ENCODE measurements around the gene SSBP3.
"Not testable (repeated sequence)": the region's sequence is repeated elsewhere in the genome, so short reads cannot be mapped to it uniquely, and the experiment has no call there.

SSBP3 gene
- 18.4 to 41.1 reads per million in 2 experiments for total RNA-seq

DNA sequence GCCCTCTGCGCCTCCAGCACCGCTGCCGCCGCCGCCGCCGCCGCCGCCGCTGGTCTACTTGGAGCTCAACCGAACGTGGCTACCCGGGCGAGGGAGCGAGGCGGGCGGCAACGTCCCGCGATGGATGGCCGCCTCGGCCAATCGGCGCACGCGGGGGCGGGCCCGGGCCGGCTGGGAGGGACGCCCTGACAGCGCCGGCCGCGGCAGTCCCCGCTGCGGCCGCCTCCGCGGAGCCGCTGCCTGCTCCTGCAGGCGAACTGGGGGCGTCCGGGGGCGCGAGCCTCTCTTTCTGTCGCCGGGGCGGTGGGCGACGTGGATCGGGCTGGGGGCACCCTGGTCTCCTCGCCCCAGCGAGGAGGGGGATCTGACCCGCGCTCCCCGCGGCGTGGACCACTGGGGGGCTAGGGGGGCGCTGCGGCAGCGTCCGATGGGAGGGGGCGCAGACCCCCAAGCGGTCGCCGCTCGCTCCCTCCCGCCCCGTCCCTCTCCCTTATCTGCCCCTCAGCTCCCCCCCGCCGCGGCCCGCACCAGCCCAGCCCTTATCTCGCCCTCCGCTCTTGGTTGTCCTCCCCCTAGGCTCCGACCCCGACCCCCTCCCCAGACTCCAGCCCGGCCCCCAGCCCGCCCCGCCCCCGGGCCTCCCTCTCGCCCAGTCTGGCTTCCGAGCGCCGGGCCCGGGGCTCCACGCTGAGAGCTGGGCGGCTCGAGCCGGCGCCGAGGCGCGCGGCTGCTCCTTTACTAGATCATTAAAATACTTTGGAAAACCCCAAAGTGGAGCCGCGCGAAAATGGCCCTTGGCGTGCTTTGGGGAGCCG is at the start of gene SSBP3:
SSBP3 (minus strand) TSS at position 56 of the 815 bp plus-strand sequence.
- DNase-seq (ENCODE audit: low read depth), result peak; percentile 86

DNA sequence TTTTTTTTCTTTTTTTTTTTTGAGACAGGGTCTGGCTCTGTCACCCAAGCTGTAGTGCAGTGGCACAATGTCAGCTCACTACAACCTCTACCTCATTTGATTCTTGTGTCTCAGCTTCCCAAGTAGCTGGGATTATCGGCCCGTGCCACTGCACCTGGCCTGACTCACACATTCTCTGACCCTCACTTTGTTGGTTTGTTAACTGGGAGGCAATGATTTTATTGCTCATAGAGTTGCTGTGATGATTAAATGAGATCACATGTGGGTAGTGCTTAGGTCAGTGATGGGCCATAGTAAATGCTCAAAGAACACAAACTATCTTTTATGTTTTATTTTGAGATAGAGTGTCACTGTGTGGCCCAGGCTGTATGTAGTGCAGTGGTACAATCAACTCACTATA is 47.3 kb upstream of the SSBP3 start:
- no peak for DNase-seq (ENCODE audit: low read depth)

DNA sequence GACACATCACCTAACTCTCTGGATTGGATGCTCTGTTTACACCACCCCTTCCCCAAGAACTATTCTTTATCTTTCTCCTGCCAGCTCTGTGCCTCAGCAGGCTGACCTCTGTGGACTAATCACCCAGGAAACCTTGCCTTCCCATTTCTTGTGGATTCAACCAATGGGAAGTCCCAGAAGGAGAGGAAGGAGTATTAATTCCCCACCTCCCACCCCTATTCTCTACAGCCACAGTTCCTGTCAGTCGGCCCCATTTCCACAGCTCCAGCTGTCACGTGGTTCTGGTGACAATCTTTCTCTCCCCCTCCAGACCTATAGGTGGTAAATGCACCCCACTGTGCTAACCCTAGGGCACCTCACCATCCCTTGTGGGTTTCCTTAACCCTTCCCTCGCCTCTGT is 46.8 kb upstream of the SSBP3 start:
- DNase-seq (ENCODE audit: low read depth), result no peak

DNA sequence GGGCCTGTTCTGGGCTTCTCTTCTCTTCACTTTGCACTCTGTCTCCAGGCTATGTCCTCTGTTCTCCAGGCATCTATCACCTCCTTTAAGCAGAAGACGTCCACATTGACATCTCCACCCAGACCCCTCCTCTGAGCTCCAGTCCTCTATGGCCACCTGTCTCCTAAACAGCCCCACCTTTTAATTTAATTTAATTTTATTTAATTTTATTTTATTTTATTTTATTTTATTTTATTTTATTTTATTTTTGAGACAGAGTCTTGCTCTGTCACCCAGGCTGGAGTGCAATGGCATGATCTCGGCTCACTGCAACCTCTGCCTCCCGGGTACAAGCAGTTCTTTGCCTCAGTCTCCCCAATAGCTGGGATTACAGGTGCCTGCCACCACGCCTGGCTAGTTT is 43.2 kb upstream of the SSBP3 start:
- DNase-seq (ENCODE audit: low read depth), result not testable (repeated sequence)

DNA sequence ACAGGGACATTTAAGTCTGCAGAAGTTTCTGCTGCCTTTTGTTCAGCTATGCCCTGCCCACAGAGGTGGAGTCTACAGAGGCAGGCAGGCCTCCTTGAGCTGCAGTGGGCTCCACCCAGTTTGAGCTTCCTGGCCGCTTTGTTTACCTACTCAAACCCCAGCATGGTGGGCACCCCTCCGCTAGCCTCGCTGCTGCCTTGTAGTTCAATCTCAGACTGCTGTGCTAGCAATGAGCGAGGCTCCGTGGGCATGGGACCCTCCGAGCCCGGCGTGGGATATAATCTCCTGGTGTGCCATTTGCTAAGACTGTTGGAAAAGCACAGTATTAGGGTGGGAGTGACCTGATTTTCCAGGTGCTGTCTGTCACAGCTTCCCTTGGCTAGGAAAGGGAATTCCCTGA is 42.6 kb upstream of the SSBP3 start:
- DNase-seq (ENCODE audit: low read depth), result not testable (repeated sequence)

DNA sequence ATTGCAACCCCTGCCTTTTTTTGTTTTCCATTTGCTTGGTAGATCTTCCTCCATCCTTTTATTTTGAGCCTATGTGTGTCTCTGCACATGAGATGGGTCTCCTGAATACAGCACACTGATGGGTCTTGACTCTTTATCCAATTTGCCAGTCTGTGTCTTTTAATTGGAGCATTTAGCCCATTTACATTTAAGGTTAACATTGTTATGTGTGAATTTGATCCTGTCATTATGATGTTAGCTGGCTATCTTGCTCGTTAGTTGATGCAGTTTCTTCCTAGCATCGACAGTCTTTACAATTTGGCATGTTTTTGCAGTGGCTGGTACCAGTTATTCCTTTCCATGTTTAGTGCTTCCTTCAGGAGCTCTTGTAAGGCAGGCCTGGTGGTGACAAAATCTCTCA is 40.9 kb upstream of the SSBP3 start:
- DNase-seq (ENCODE audit: low read depth), result not testable (repeated sequence)

DNA sequence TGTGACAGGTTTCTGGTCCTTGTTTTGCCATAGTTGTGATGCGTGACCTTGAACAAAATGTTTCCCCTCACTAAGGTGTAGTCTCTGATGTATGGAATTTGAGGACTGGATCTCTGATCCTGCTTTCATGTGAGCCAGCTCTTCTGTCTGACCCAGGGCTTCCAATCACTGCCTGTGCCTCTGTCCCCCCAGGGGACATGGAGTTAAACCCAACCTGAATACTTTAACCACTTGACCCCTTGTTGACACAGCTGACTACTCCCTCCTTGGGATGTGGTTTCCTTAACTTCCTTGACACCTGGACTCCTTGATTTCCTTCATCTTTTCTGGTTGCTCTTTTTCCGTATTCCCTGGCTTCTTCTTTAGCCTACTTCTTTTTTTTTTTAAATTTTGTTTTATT is 36.0 kb upstream of the SSBP3 start:
- DNase-seq (ENCODE audit: low read depth), result no peak

DNA sequence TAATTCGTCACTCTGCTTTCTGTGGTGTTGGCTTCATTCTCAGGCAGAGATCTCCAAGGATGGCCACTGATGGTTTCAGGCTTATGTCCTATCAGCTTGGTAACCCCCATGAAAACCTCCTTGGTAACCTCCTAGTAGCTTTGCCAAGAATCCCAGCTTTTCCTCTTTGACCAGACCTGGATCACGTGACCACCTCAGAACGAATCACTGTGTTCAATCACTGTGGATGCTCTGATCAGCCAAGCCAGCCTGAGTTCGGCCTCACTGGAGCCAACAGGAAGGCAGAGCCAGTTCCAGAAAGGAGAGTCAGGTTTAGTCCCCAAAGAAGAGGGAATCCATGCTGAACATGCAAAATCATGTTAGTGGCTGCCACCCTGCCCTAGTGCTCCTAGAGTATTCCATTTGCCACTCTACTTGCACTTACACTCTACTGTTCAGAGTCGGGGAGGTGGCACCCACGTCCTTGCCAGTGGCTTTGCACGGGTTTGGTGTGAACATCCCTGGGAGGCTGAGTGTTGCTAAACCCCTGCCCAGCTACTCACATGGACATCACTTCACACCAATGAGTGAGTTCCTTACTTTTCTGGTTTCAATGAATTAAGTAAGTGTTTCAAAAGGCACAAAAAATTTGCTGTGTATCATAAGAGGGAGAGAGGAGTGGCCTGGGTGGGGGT is 33.5 kb upstream of the SSBP3 start:
- no peak for DNase-seq (ENCODE audit: low read depth)

DNA sequence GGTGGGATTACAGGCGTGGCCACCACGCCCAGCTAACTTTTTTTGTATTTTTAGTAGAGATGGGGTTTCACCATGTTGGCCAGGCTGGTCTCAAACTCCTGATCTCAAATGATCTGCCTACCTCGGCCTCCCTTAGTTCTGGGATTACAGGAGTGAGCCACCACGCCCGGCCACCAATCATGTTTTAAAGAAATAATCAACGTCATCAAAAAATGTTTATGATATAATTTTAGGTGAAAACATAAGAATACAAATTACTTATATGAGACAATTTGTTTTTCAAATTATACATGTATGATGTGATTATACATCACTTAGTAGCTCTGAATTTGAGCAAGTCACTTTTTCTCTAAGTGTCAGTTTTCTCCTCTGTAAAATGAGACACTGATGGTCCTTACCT is 31.6 kb upstream of the SSBP3 start:
- no peak for DNase-seq (ENCODE audit: low read depth)

DNA sequence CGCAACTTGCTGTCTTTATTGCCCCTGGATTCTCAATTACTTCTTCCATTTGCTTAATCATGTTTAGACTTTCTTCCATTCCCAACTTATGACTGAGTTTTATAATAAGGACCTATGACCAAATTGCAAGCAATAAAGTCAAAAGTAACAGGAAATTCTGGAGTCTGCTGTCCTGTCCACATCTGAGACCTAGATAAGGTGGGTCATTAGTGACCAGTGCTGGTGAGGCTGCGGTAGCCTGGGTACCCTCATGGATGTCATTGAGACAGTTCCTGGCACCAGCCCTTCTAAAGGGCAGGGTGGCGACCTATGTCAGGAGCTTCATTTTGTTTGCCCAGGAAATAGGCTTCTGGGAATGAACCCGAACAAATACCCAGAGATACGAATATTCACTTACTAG is 30.6 kb upstream of the SSBP3 start:
- no peak for DNase-seq (ENCODE audit: low read depth)

DNA sequence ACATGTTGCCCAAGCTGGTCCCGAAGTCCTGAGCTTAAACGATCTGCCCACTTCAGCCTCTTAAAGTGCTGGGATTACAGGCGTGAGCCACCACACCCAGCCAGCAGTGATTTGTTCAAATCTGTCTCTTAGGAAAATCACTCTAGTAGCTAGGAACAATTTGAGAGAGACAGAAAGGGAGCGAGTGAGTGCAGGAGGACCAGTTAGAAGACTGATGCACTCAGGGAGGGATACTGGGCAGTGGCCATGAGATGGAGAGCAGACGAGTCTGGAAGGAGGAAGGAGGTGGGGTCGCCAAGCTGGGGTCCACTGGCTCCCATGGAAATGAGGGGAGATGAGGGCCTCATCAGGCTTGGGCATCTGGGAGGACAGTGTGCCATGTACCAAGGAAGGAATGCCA is 23.6 kb upstream of the SSBP3 start:
- DNase-seq (ENCODE audit: low read depth), result no peak

DNA sequence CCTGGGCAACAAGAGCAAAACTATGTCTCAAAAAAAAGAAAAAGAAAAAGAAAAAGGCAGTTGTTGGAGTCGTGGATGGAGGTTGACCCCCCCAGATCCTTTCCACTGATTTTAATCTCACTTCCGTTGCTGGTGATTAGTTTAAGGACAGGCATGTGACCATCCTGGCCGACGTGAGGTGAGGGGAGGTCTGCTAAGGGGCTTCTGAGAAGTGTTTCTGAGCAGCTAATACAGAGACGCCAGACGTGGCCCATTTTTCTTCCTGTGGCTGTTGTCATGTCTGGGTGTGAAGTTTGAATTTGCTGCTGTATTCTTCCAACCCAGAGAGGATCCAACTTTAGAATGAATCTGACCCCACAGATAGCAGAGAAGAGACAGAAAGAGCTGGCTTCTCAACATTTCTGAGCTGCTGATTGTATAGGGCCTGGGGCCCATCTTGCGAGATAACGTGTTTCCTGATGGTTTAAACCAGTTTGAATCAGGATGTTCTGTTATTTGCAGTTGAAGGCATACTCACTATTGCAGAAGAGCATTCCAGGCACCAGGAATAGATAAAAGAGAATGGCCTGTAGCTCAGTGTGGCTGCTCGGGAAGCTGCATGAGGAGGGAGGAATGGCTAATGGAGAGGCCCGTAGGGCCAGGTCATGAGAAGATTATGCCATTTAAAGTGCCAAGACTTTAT is 22.8 kb upstream of the SSBP3 start:
- no peak for DNase-seq (ENCODE audit: low read depth)

DNA sequence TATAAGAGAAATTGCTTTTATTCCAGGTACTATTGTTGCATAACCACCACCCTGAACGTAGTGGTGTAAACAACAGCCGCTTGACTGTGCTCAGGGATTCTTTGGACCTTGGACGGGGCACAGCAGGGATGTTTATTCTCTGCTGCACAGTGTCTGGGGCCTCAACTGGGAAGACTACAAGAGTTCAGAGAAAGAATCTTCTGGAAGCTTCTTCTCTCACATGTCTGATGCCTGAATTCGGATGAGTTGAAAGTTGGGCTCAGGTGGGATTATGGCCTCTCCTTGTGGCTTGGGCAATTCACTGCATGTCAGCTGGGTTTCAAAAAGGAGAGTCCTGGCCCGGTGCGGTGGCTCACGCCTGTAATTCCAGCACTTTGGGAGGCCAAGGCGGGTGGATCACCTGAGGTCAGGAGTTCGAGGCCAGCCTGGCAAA is 19.0 kb upstream of the SSBP3 start:
- DNase-seq (ENCODE audit: low read depth), result no peak

DNA sequence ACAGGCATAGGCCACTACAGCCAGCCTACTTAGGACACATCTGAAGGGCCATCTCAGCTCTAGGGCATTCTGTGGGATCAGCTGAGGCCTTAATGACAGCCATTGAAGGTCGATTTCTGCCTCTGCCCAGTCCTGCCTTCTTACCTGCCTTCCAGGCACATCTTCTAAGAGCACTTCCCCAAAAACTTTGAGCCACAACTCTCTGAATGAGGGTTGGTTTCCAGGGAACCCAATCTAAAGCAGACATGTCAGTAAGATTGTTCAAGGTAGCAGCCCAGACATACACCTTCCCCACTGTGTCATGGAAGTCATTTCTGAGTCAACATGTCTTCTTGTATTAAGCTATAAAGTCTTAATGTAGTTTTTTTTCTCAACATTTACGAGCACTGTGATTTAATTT is 18.2 kb upstream of the SSBP3 start:
- no peak for DNase-seq (ENCODE audit: low read depth)

DNA sequence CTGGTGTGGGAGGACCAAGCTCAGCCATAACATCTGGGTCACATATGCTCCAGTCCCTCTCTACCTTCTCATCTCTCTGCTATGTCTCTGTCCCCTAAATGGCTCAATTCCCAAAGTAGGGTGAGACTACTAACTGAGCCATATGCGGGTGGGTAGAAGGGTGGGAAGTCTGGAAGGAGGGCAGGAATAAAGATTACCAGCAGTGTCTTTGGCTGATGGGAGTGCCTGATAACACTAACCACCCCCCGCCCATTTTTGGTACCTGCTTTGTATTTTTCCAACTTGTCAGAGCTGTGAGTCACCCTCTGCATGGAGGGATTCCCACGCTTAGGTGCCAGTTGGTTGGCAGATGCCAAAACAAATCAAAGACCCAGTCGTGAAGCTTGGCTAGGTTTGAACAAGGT is 14.9 kb upstream of the SSBP3 start:
- no peak for DNase-seq (ENCODE audit: low read depth)

DNA sequence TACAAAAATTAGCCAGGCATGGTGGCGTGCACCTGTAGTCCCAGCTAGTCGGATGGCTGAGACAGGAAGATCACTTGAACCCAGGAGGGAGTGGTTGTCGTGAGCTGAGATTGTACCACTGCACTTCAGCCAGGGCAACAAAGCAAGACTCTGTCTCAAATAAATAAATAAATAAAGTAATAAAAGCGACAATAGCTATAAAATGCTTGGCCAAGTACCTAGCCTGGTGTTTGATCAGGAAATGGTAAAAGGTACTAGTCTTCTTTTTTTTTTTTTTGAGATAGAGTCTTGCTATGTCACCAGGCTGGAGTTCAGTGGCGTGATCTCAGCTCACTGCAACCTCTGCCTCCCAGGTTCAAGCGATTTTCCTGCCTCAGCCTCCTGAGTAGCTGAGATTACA is 12.4 kb upstream of the SSBP3 start:
- not testable (repeated sequence) for DNase-seq (ENCODE audit: low read depth)

DNA sequence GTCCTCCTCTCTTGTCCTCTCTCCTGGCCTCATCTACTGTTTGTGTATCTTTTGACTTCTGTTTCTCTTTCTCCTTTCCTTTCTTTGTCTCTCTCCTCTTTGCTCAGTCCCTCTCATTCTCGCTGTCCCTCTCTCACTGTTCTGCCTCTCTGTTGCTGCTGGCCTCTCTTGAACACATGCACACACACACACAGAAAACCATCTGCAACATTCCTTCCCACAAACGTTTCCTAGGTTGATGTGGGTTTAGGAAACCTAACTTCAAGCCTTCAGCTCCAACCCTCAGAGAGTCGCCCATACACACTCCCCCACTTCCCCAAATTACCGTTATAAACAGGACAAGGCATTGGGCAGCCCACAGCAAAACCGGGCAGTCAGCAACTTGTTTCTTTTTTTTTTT is 10.9 kb upstream of the SSBP3 start:
- DNase-seq (ENCODE audit: low read depth), result no peak

DNA sequence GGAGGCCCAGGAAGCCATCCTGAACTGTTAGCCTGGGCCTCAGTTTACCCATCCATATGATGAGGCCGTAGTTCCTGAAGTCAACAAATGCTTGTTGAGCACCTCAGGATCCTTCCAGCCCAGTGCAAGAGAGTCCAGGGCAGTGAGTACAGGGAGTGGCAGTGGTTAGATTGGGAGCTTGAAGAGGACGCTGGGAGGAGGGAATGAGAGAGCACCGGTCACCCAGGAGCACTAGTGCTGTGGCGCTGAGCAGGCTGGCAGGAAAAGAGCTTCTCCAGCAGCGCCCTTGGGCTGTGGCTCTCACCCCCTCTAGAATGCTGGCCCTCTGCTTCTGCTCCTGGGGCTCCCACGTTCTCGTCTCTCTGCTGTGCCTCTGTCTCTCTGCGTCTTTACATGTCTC is 10.2 kb upstream of the SSBP3 start:
- no peak for DNase-seq (ENCODE audit: low read depth)

DNA sequence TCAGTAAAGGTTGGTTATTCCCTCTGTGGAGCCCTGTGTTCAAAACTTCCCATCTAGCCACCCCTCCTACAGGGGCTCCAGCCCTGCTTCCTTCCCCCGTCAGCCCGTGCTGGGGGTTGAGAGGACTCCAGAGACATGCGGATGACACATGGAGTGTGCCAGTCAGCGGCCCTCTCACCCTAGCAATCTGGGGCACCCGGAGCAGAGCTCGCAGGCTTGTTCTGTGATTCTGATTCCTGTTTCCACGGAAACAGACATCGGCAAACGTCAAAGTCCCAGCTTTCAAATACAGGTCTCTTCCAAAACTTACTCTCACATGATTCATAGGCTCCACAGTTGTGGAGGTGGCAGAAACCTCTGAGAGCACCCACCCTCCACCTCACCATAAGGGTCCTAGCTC is 9.8 kb upstream of the SSBP3 start:
- DNase-seq (ENCODE audit: low read depth), result no peak

DNA sequence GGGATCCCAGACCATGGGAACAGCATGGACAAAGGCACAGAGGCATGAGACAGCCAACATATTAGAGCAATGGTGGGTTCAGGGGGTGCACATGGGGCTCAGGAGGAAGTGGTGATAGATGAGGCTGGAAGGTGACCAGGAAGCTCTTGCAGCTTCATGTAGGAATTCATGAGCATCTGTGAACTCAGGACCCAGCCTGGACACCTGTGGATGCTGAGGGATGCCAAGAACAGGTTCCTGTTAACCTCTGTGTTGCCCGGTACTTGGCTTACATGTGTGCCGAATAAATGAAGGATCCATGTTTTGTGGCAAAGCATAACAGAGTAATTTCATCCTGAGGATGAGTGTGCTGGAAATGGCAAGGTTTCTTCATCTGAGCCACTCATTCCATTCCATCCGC is 9.3 kb upstream of the SSBP3 start:
- DNase-seq (ENCODE audit: low read depth), result no peak

DNA sequence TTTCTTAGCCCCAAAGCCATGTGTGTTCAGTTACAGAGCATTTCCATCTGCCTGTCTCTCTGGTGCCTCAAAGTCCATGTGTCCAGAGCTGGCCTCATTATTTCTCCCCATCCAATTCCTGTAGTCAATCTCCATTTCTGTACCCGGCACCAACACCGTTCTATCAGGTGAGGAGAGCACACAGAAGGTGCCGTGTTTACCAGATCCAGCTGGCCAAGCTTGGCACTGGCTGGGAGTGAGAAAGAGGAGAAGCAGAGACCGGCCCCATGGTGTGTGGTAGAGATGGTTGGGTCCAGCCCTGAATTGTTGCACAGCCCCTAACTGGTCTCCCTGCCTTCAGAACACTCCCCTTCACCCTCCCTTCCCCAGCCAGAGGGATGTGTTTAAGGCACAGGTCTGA is 7.5 kb upstream of the SSBP3 start:
- DNase-seq (ENCODE audit: low read depth), result no peak

DNA sequence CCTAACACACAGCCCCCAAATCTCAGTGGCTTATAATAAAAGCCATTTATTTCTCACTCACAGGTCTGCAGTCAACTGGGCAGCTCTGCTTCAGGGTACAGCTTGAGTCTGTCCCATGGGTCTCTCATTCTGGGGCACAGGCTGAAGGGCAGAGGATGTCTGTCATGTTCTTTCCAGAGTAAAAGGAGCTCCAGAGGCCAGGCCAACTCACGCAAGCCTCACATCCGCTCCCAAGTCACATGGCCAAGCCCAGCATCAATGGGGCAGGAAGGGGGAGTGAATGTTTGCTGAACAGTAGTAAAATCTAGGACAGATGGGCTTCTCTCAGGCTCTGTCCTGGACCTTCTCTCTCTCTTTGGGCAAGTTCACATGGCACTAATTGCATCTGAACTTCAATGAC is 7.1 kb upstream of the SSBP3 start:
- DNase-seq (ENCODE audit: low read depth), result no peak

DNA sequence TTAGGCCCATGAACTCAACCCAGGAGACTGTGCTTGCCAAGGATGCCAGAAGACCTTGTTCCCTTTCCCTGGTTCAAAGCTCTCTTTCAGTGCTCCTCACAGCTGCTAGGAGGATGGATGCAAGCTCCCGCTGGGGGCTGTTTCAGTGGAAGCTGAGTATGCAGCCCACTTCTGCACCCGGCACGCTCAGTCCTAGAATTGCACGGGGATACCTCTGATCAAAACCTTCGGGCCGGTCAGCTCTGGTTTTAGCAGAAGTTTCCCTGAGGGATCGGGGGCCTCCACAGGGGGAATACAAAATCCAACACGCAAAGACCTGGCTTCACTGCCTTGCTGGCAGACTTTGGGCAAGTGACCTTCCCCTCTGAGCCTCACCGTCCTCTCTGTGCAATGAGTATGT is 4.2 kb upstream of the SSBP3 start:
- no peak for DNase-seq (ENCODE audit: low read depth)
